GM19193 (cell line): ENCODE results near the gene TSKU.

Source experiments
- POLR2A ChIP-seq: IDR thresholded peaks from 4 replicates; pipeline ENCODE4 v1.6.1; 2011; ENCODE audit not compliant: insufficient read depth, insufficient read length; ENCODE audit errors: extremely low read depth

Gene TSKU

GRCh38 chr11:76783294-76783895, at the start of gene TSKU:
Gene TSKU (plus strand): TSS chr11:76783356. CDS start chr11:76795617, 12,261 bp downstream.
- TF ChIP-seq POLR2A, result no peak

GRCh38 chr11:76734456-76735420, 48.4 kb upstream of the TSKU start:
- TF ChIP-seq POLR2A, result no peak

- no peak for TF ChIP-seq POLR2A
These were observed 47.3 kb upstream of the TSKU start for GRCh38 chr11:76735841-76736240.

- TF ChIP-seq POLR2A, result no peak
These were observed 46.9 kb upstream of the TSKU start for GRCh38 chr11:76736266-76736665.

- no peak for TF ChIP-seq POLR2A
These were observed 46.2 kb upstream of the TSKU start for GRCh38 chr11:76736773-76737495.

GRCh38 chr11:76738618-76739240, 44.4 kb upstream of the TSKU start:
- TF ChIP-seq POLR2A, result no peak

GRCh38 chr11:76739798-76740197, 43.4 kb upstream of the TSKU start:
- TF ChIP-seq POLR2A, result no peak

GRCh38 chr11:76740772-76741171, 42.4 kb upstream of the TSKU start:
- TF ChIP-seq POLR2A, result no peak

- TF ChIP-seq POLR2A, result no peak
These were observed 40.3 kb upstream of the TSKU start for GRCh38 chr11:76742902-76743301.

- TF ChIP-seq POLR2A, result no peak
These were observed 38.7 kb upstream of the TSKU start for GRCh38 chr11:76744186-76745043.

- no peak for TF ChIP-seq POLR2A
These were observed 38.1 kb upstream of the TSKU start for GRCh38 chr11:76745044-76745376.

- no peak for TF ChIP-seq POLR2A
These were observed 37.5 kb upstream of the TSKU start for GRCh38 chr11:76745561-76746207.

- no peak for TF ChIP-seq POLR2A
These were observed 35.8 kb upstream of the TSKU start for GRCh38 chr11:76747153-76747914.
